B cell (primary cell): ENCODE results near the gene PIGC. TPM values are rescaled to one million over a fixed set of nuclear protein-coding genes. Genes with fewer than 3 reads are reported as not detected.

Experiments
- ATAC-seq: fragments of 200-7000 bp; cut with Tn5 transposase; one replicate; pipeline ENCODE4 v1.10.0; 2021; ENCODE audit warnings: low read depth, mild to moderate bottlenecking, moderate number of reproducible peaks, moderate library complexity
- CTCF ChIA-PET: fragments of 350-600 bp; sonication (Branson Sonifier 250); formaldehyde crosslinking; loops from one replicate; lab custom pipeline; 2021; ENCODE audit warnings: antibody characterized with exemption, inconsistent platforms; lab: Charles Lee
- POLR2A ChIA-PET: fragments of 350-600 bp; sonication (Branson Sonifier 250); formaldehyde crosslinking; loops from one replicate; lab custom pipeline; 2021; ENCODE audit warnings: antibody characterized with exemption; lab: Charles Lee
- DNase-seq: peaks from one replicate; pipeline ENCODE4 v3.0.0; 2013
- H2AFZ ChIP-seq: 2 replicates; pipeline ENCODE4 v1.6.1; 2012; ENCODE audit warnings: mild to moderate bottlenecking, low read depth, low read length; ENCODE audit not compliant: insufficient read depth, poor library complexity, severe bottlenecking
- H3K27ac ChIP-seq, 2 donors: 1 replicate in 1 of 2; 2 replicates in 1 of 2; pipeline ENCODE4 v1.5.1; 2012 to 2013; ENCODE audit warnings: low read length in 2 of 2, mild to moderate bottlenecking in 2 of 2, moderate library complexity in 1 of 2
- H3K27me3 ChIP-seq, 4 experiments: fragments of 200-600 bp in 1 of 4; sonication (generic) in 1 of 4; replicated peaks in 1 of 4; 1 replicate in 2 of 4; 2 replicates in 2 of 4; pipeline versions ENCODE4 v1.6.1 to v1.7.0; 2013 to 2016; ENCODE audit warnings: low read length in 3 of 4, mild to moderate bottlenecking in 2 of 4, mixed read lengths in 1 of 4, moderate library complexity in 1 of 4; ENCODE audit not compliant: insufficient read depth in 4 of 4, control insufficient read depth in 3 of 4; ENCODE audit errors: control extremely low read depth in 1 of 4
- H3K36me3 ChIP-seq, 2 experiments: replicated peaks in 1 of 2; 1 replicate in 1 of 2; 2 replicates in 1 of 2; pipeline versions ENCODE4 v1.6.1 to v1.7.1; 2013; ENCODE audit warnings: low read length in 1 of 2; ENCODE audit not compliant: insufficient read depth in 2 of 2, control insufficient read depth in 1 of 2; ENCODE audit errors: control extremely low read depth in 1 of 2, extremely low read depth in 1 of 2
- H3K4me1 ChIP-seq, 2 donors: fragments of 200-600 bp in 1 of 2; sonication (generic) in 1 of 2; 1 replicate in 1 of 2; 2 replicates in 1 of 2; pipeline versions ENCODE4 v1.5.1 to v1.6.1; 2013 to 2017; ENCODE audit warnings: low read length in 2 of 2; ENCODE audit not compliant: control insufficient read depth in 2 of 2, insufficient read depth in 2 of 2
- H3K4me2 ChIP-seq: replicated peaks from 2 replicates; pipeline ENCODE3; 2012; ENCODE audit warnings: mild to moderate bottlenecking, low read depth, low read length; ENCODE audit not compliant: poor library complexity, severe bottlenecking
- H3K4me3 ChIP-seq, 5 experiments: fragments of 200-600 bp in 1 of 5; sonication (generic) in 1 of 5; 1 replicate in 3 of 5; 2 replicates in 2 of 5; pipeline versions ENCODE4 v1.5.1 to v1.7.0; 2011 to 2016; ENCODE audit warnings: low read length in 4 of 5, mild to moderate bottlenecking in 4 of 5, low read depth in 2 of 5, control low read depth in 1 of 5, moderate library complexity in 1 of 5; ENCODE audit not compliant: insufficient read depth in 1 of 5; ENCODE audit errors: control extremely low read depth in 1 of 5, extremely low read depth in 1 of 5
- H3K79me2 ChIP-seq: fragments of 200-600 bp; sonication (generic); one replicate; pipeline ENCODE4 v1.6.0; 2016; ENCODE audit warnings: low read length; ENCODE audit not compliant: control insufficient read depth, insufficient read depth
- H3K9ac ChIP-seq: fragments of 200-600 bp; sonication (generic); 2 replicates; pipeline ENCODE4 v1.6.1; 2017; ENCODE audit warnings: mild to moderate bottlenecking, low read length, moderate library complexity
- H3K9me3 ChIP-seq, 3 donors: one replicate each; pipeline versions ENCODE4 v1.6.1 to v1.7.1; 2013; ENCODE audit warnings: low read length in 2 of 3; ENCODE audit not compliant: control insufficient read depth in 2 of 3, insufficient read depth in 1 of 3; ENCODE audit errors: control extremely low read depth in 1 of 3
- H4K20me1 ChIP-seq: 2 replicates; pipeline ENCODE4 v1.6.0; 2012; ENCODE audit warnings: mild to moderate bottlenecking, low read length; ENCODE audit not compliant: insufficient read depth, control insufficient read depth, poor library complexity, severe bottlenecking
- H3K27ac Mint-ChIP-seq: one replicate; pipeline ENCODE4 v1.8.0; 2021; ENCODE audit warnings: mixed read lengths
- H3K27me3 Mint-ChIP-seq: one replicate; pipeline ENCODE4 v1.8.0; 2021; ENCODE audit warnings: mixed read lengths
- H3K4me1 Mint-ChIP-seq: one replicate; pipeline ENCODE4 v1.8.0; 2021; ENCODE audit warnings: mixed read lengths
- H3K4me3 Mint-ChIP-seq: one replicate; pipeline ENCODE4 v1.8.0; 2021; ENCODE audit warnings: mixed read lengths
- H3K9me3 Mint-ChIP-seq: one replicate; pipeline ENCODE4 v1.8.0; 2022; ENCODE audit warnings: mixed read lengths; ENCODE audit not compliant: insufficient read depth
- EZH2 ChIP-seq: IDR thresholded peaks from 2 replicates; pipeline ENCODE4 v1.6.1; 2012; ENCODE audit warnings: borderline replicate concordance, low read depth, mild to moderate bottlenecking, moderate library complexity, low read length; ENCODE audit not compliant: insufficient read depth, poor library complexity, severe bottlenecking
- WGBS: methylation state at CpG from one replicate; pipeline ENCODE4 v1.1.5; 2013; ENCODE audit warnings: missing lambda C conversion rate; ENCODE audit not compliant: insufficient coverage; 5-methylcytosine and 5-hydroxymethylcytosine counted together
- intact Hi-C: fragments of 100-400 bp; cut with micrococcal nuclease; formaldehyde crosslinking; loops from one replicate; pipeline ENCODE4 v1.10.0; 2022
- polyA plus RNA-seq: library from polyadenylated mRNA; depleted of rRNA; stranded (reverse); fragments of >200 nt; gene quantifications from 2 replicates; pipeline ENCODE4 v1.2.3, GENCODE V29; 2012
- total RNA-seq, 2 donors: library from RNA; stranded (reverse); fragments of 120-200 nt in 1 of 2; gene quantifications; 1 replicate in 1 of 2; 2 replicates in 1 of 2; pipeline versions ENCODE4 v1.2.3 to v1.2.4, GENCODE V29; 2013 to 2022
- TF ChIP-seq, protein P1 (sequence below): fragments of 200-600 bp; IDR thresholded peaks from one replicate; pipeline ENCODE4 v1.8.0; 2022; ENCODE audit warnings: antibody characterized with exemption, mild to moderate bottlenecking

PIGC gene
- total and polyA plus RNA-seq, 2 donors (not counting 1 experiment from before 2014, with no cell fraction given), result 16.2 to 28.8 TPM

DNA sequence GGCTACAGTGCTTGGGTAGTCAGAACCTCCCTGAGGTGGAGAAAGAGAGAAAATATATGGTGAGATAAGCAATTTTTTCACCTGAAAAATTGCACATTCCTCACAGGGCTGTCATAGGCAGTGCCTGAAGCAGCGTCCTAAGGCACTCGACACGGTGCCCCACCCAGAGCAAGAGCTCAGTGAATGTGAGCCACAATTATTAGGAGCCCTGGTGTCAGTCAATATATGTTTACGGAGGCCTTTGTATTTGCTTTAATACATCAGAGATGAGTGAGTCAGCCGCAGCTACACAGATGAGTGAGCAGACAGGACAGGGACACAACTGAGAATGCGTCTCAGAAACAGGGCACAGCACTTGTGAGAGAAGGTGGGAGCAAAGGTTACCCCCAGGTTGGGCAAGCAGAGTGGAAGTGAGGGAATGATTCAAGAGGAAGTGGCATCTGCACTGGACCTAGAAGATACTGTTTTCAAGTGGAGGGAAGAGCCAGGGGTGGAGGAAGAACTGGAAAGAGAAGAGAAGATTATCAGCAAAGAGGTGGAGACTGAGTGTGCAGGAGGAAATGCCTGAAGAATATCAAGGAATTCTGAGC is 5.2 kb upstream of the PIGC start:
- ChIA-PET POLR2A (no interaction called here), CTCF (interaction anchor here (1.1 to 4.0 kb wide), 4 partner anchors 268 to 648 kb away, joined by 3 to 32 read pairs (median 4); no protein-coding TSS in a partner anchor)
- Mint-ChIP-seq H3K9me3 (no peaks in the 10 kb centered on the region), H3K27ac (no peak overlapping the region), H3K4me1 (peaks cover 10% of the 10 kb centered on the region), H3K4me3 (no peak overlapping the region), H3K27me3 (no peaks in the 10 kb centered on the region)
- H3K79me2 ChIP-seq, result peaks cover 8% of the 10 kb centered on the region
- no peak for ATAC-seq
- no peaks in the 10 kb centered on the region for H3K27me3 ChIP-seq
- no peak overlapping the region for H3K4me3 ChIP-seq
- H3K4me1 ChIP-seq, result peaks cover 4 to 9% of the 10 kb centered on the region in 2 donors
- intact Hi-C loops, result no loop called here
- H3K9me3 ChIP-seq, result no peaks in the 10 kb centered on the region
- H3K4me2 ChIP-seq, result no peak overlapping the region
- H3K27ac ChIP-seq, result no peak overlapping the region
- no peak overlapping the region for H3K9ac ChIP-seq
- no peaks in the 10 kb centered on the region for H3K36me3 ChIP-seq
- peak overlapping the region; percentile 69 for H2AFZ ChIP-seq
- no peaks in the 10 kb centered on the region for H4K20me1 ChIP-seq
- 92% methylated on average over 4 of the region's 6 CpGs for WGBS
- TF ChIP-seq, protein P1, sequence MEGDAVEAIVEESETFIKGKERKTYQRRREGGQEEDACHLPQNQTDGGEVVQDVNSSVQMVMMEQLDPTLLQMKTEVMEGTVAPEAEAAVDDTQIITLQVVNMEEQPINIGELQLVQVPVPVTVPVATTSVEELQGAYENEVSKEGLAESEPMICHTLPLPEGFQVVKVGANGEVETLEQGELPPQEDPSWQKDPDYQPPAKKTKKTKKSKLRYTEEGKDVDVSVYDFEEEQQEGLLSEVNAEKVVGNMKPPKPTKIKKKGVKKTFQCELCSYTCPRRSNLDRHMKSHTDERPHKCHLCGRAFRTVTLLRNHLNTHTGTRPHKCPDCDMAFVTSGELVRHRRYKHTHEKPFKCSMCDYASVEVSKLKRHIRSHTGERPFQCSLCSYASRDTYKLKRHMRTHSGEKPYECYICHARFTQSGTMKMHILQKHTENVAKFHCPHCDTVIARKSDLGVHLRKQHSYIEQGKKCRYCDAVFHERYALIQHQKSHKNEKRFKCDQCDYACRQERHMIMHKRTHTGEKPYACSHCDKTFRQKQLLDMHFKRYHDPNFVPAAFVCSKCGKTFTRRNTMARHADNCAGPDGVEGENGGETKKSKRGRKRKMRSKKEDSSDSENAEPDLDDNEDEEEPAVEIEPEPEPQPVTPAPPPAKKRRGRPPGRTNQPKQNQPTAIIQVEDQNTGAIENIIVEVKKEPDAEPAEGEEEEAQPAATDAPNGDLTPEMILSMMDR, result no peak
- no peak for TF ChIP-seq EZH2
- DNase-seq, result no peak

DNA sequence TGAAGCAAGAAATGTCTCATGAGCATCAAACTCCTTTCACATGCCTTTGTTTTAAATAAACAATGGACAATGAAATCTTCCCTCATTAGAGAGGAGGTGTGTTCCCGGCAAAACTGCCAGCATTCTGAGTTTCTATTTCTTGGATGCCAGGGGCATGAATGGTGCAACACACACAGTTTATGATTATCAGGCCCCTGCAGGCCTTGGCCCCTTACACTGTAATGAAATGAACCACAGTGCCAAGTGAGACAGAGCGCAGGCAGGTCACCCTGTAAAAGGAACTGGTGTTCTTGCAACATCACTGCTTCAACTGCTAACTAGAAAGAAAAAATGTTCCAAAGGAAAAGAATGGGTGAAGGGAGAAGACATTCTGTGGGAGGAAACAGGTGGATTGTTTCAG is 3.8 kb upstream of the PIGC start:
- Histone ChIP-seq H3K27ac (no peak overlapping the region), H3K36me3 (no peaks in the 10 kb centered on the region), H2AFZ (no peak overlapping the region), H3K9ac (no peak overlapping the region), H3K9me3 (no peaks in the 10 kb centered on the region), H3K79me2 (peaks cover 14% of the 10 kb centered on the region), H3K4me2 (no peak overlapping the region), H4K20me1 (no peaks in the 10 kb centered on the region), H3K4me1 (peaks cover 12 to 14% of the 10 kb centered on the region in 2 donors), H3K27me3 (no peaks in the 10 kb centered on the region), H3K4me3 (no peak overlapping the region)
- TF ChIP-seq, protein P1, result no peak
- TF ChIP-seq EZH2, result no peak
- intact Hi-C loops, result no loop called here
- H3K27ac Mint-ChIP-seq, result no peak overlapping the region
- H3K27me3 Mint-ChIP-seq, result no peaks in the 10 kb centered on the region
- H3K4me3 Mint-ChIP-seq, result no peak overlapping the region
- peaks cover 20% of the 10 kb centered on the region for H3K4me1 Mint-ChIP-seq
- ATAC-seq, result no peak
- CTCF ChIA-PET, result no interaction called here
- POLR2A ChIA-PET, result no interaction called here
- H3K9me3 Mint-ChIP-seq, result no peaks in the 10 kb centered on the region
- no peak for DNase-seq
- 80% methylated on average over 1 of the region's 2 CpGs for WGBS
